VCaP (cell line): ENCODE measurements around the gene PIP4K2A.
A peak's percentile ranks its signal among the peaks of the same experiment; 100 is the strongest.

Experiments used
- H3K27ac ChIP-seq: fragments of 450-650 bp; 2 replicates; pipeline ENCODE4 v1.5.1; 2017
- TF ChIP-seq, protein P1 (sequence below): fragments of 450-650 bp; conservative IDR thresholded peaks from 2 replicates; pipeline ENCODE4 v1.5.1; 2017; ENCODE audit warnings: mild to moderate bottlenecking, moderate library complexity

PIP4K2A gene

DNA sequence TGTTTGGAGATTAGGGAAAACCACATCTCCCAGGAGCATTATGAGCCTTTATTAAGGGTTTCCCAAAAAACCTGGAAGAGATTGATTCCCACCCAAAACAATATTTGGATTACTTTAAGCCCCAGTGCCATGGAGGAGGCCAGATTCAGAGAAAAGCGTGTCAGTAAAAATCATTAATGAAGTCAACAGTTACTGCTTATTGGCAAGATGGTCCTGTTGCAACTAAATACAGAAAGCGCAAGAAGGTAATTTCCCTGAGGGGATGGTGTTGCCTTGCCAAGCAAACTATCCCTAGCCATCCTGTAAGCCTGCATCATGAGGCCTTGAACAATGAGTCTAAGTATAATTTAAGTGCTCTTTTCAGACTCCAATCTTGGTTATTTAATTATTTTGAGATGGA is 212.5 kb downstream of the PIP4K2A start:
- TF ChIP-seq, protein P1, sequence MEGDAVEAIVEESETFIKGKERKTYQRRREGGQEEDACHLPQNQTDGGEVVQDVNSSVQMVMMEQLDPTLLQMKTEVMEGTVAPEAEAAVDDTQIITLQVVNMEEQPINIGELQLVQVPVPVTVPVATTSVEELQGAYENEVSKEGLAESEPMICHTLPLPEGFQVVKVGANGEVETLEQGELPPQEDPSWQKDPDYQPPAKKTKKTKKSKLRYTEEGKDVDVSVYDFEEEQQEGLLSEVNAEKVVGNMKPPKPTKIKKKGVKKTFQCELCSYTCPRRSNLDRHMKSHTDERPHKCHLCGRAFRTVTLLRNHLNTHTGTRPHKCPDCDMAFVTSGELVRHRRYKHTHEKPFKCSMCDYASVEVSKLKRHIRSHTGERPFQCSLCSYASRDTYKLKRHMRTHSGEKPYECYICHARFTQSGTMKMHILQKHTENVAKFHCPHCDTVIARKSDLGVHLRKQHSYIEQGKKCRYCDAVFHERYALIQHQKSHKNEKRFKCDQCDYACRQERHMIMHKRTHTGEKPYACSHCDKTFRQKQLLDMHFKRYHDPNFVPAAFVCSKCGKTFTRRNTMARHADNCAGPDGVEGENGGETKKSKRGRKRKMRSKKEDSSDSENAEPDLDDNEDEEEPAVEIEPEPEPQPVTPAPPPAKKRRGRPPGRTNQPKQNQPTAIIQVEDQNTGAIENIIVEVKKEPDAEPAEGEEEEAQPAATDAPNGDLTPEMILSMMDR = no peak
- peak overlapping the region; percentile 63 for H3K27ac ChIP-seq

DNA sequence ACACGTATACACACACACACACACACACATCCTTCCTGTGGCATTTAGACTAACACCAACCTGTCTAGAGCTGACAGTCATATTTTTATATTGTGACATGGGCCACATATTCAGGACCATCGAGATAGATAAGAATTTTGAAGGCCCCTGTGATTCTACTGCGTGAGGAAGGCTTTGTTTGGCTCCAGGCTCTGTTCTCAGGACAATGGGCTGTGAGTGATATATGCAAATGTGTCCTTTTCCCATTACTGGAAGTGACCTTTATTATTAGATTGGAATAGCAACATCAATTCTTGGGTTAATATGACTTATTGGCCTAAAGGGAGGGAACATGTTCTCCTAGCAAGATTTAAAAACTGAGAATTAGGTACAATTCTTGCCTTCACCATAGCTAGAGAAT is 213.0 kb downstream of the PIP4K2A start:
- TF ChIP-seq, protein P1 = no peak

DNA sequence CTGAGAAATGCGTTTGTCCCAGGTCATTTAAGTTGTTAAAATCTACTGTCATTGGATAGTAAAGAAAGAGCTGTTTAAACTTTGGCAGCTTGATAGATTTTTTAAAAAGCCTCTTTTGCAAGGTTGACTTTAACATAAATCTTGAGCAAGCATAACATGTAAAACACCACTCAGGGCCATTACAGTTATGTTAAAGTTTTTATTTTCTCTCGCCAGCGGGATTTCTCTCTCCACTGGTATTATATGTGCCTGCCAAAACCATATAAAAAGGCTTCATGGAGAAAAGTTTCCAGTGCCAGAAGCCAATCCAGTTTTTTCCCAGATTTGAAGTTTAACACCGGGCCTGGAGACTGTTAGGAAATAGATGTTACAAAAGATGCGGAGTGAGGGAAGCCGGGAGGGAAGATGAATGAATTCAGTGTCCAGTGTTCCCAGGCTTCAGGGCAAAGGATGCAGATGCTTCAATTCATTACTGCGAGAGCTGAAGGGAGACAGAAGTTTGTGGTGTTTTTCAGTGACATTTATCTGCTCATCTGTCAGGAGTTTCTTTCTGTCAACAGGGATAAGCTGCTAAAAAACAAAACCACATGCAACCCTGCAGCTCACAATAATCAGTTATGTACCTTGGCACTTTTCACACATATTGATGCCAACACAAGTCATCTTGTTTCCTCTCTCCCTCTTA is 213.6 kb downstream of the PIP4K2A start:
- TF ChIP-seq, protein P1 = no peak

More for the DNA sequence above, 213.0 kb downstream of the PIP4K2A start:
- H3K27ac ChIP-seq = peak overlapping the region; percentile 63

DNA sequence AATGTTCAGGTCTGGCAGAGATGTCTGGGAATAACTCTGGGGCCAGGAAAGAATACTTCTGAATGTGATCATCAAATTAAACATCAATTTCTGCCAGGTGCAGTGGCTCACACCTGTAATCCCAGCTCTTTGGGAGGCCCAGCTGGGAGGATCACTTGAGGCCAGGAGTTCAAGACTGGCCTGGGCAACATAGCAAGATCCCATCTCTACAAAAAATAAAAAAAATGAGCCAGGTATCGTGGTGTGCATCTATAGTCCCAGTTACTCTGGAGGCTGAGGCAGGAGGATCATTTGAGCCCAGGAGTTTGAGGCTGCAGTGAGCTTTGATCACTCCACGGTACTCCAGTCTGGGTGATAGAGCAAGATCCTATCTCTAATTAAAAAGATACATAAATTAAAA is 214.4 kb downstream of the PIP4K2A start:
- peak overlapping the region; percentile 63 for H3K27ac ChIP-seq

More for the DNA sequence above, 213.6 kb downstream of the PIP4K2A start:
- H3K27ac ChIP-seq = peak overlapping the region; percentile 63

DNA sequence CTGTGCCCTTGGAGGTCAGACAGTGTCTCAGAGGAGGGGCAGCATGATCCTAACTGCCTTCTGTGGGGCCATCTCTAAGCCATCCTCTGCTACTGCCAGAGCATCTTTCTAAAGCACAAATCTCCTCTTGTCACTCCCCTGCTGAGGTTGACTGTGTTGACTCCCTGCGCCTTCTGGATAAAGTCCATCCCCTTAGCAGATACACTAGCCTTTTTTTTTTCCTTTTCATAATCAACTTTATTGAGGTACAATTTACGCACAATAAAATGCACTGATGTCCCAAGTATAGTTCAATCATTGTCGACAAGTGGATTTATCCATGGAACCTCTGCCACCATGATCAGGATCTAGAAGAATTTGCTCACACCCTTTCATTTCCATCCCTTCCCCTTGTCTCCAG is 219.0 kb downstream of the PIP4K2A start:
- TF ChIP-seq, protein P1 = no peak
- no peak overlapping the region for H3K27ac ChIP-seq

DNA sequence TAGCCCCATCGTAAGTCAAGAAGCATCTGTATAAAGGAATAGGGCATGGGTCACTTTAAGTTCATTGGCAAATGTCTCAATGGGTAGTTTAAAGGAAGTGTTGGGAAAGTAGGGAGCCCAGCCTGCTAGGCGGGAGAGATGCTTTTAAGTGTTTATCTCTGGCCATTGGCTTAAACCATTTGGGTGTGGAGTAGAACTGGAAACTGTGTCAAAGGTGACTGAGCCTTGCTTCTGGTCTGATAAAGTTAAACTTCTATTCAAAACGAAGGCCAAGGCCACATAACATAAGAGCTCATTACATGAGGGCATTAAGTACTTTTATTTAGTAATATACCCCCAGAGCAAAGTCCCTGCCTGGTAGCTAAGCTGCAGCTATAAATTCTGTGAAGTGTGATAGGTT is 220.4 kb downstream of the PIP4K2A start:
- no peak overlapping the region for H3K27ac ChIP-seq
- TF ChIP-seq, protein P1 = no peak

DNA sequence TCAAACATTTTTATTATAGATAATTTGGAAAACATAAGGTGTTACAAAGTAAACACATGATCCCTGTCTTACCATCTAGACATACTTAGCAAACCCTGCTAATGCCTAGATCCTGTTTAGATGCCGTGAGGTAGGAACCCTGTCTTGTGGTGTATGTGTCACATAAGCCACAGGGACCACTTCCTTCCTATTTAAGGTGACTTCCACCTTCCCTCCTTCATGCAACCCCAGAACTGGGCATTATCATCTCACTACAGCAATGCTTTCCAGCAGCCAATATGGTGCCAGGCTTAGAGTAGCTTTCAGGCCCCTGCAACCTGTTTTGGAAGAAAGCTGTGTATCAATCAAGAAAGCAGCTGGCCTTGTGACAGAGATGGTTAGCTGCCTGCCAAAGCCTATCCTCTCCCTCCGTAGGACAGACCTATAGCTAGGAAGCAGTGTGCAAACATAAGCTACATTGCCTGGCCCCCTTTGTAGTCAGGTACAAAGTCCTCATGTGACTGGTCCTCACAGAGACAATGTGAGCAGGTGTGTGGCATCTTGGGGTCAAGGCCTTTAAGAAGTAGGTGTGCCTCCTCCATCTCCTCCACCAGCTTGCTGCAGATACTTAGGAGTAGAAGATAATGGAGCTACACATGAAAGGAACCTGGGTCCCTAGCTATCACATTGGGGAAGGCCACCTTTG is 222.3 kb downstream of the PIP4K2A start:
- H3K27ac ChIP-seq = no peak overlapping the region
- TF ChIP-seq, protein P1 = no peak

DNA sequence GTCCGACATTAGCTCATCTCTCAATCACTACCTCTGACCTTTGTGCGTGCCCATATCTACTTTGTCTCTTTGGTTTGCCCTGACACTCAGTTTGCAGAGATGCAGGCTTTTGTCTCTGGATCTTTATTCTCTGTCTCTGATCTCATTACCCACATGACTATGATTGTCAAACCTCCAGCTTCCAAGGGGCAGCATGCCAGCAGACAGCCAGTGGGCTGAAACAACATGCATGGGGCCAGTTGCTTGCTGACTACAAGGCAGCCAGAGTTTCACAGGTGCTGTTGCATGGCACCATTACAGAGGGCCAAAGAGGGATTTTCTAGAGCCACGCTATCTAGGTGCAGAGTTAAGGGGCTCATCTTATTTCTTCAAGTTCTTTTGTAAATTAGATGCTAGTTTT is 222.9 kb downstream of the PIP4K2A start:
- TF ChIP-seq, protein P1 = no peak
- H3K27ac ChIP-seq = no peak overlapping the region
